MM.1S (cell line): ENCODE data around the gene ACTR5.

Source experiments
- CTCF ChIP-seq: fragments of 300-600 bp; sonication (generic); IDR thresholded peaks from 2 replicates; pipeline ENCODE4 v1.5.1; 2016; ENCODE audit warnings: antibody characterized with exemption, low read length, mixed read lengths
- EZH2 ChIP-seq: fragments of 300-600 bp; sonication (generic); optimal IDR thresholded peaks from 2 replicates; pipeline ENCODE3; 2017; ENCODE audit warnings: low read depth, mild to moderate bottlenecking, antibody characterized with exemption, low read length, mixed read lengths
- EZH2phosphoT487 ChIP-seq: fragments of 300-600 bp; sonication (generic); IDR thresholded peaks from 2 replicates; pipeline ENCODE4 v1.6.1; 2018; ENCODE audit warnings: antibody characterized with exemption, low read length

- TF ChIP-seq CTCF (no peak), EZH2 (no peak), EZH2phosphoT487 (no peak)
Observed at GRCh38 chr20:38809942-38810341, 61.7 kb downstream of the ACTR5 start.
